WTC11 (cell line): ENCODE results near the gene PPEF1. TPM values are rescaled to one million over a fixed set of nuclear protein-coding genes. Genes with fewer than 3 reads are reported as not detected.

Source experiments
- ATAC-seq: fragments of 200-7000 bp; cut with Tn5 transposase; 2 replicates; pipeline ENCODE4 v1.10.0; 2021; ENCODE audit warnings: mild to moderate bottlenecking, moderate library complexity
- CTCF ChIA-PET: fragments of 300-600 bp; sonication (Branson Sonifier 250); formaldehyde crosslinking; loops from one replicate; lab custom pipeline; 2021; ENCODE audit warnings: antibody characterized with exemption; lab: Charles Lee
- POLR2A ChIA-PET: fragments of 350-600 bp; sonication (Branson Sonifier 250); formaldehyde crosslinking; loops from one replicate; lab custom pipeline; 2021; ENCODE audit warnings: antibody characterized with exemption; lab: Charles Lee
- DNase-seq: peaks from one replicate; pipeline ENCODE4 v3.0.0; 2021; ENCODE audit warnings: low spot score
- H3K27ac Mint-ChIP-seq: 2 replicates; pipeline ENCODE4 v1.8.0; 2021; ENCODE audit warnings: mixed read lengths
- H3K27me3 Mint-ChIP-seq: 2 replicates; pipeline ENCODE4 v1.8.0; 2021; ENCODE audit warnings: low read depth, mild to moderate bottlenecking, moderate library complexity, mixed read lengths
- H3K36me3 Mint-ChIP-seq: 2 replicates; pipeline ENCODE4 v1.8.0; 2021; ENCODE audit warnings: mixed read lengths
- H3K4me1 Mint-ChIP-seq: 2 replicates; pipeline ENCODE4 v1.8.0; 2022; ENCODE audit warnings: mixed read lengths
- H3K4me3 Mint-ChIP-seq: 2 replicates; pipeline ENCODE4 v1.8.0; 2021; ENCODE audit warnings: mild to moderate bottlenecking, moderate library complexity, mixed read lengths
- H3K9me3 Mint-ChIP-seq: 2 replicates; pipeline ENCODE4 v1.8.0; 2021; ENCODE audit warnings: mixed read lengths
- ARID4B ChIP-seq: sonication (generic); formaldehyde crosslinking; IDR thresholded peaks from 2 replicates; pipeline ENCODE4 v1.8.0; 2023; ENCODE audit warnings: missing genetic modification reagents, mild to moderate bottlenecking, borderline replicate concordance
- ATF2 ChIP-seq: sonication (generic); formaldehyde crosslinking; IDR thresholded peaks from 2 replicates; pipeline ENCODE4 v1.8.1; 2022; ENCODE audit warnings: low read depth, missing genetic modification reagents, borderline replicate concordance
- ATF6 ChIP-seq: sonication (generic); formaldehyde crosslinking; IDR thresholded peaks from 2 replicates; pipeline ENCODE4 v1.8.1; 2023; ENCODE audit warnings: mild to moderate bottlenecking, missing genetic modification reagents
- CTCF ChIP-seq: fragments of 200-600 bp; IDR thresholded peaks from 2 replicates; pipeline ENCODE4 v1.8.0; 2022; ENCODE audit warnings: antibody characterized with exemption
- ERG ChIP-seq: fragments of 250-450 bp; sonication (Bioruptor Pico); IDR thresholded peaks from 2 replicates; pipeline ENCODE4 v1.8.0; 2021; ENCODE audit warnings: mild to moderate bottlenecking
- ESRRA ChIP-seq: sonication (generic); formaldehyde crosslinking; IDR thresholded peaks from 2 replicates; pipeline ENCODE4 v1.8.1; 2022; ENCODE audit warnings: mild to moderate bottlenecking, missing genetic modification reagents, borderline replicate concordance
- HMGXB4 ChIP-seq: sonication (generic); formaldehyde crosslinking; IDR thresholded peaks from 2 replicates; pipeline ENCODE4 v1.8.1; 2023; ENCODE audit warnings: mild to moderate bottlenecking, moderate library complexity, missing genetic modification reagents
- JAZF1 ChIP-seq: fragments of 250-450 bp; sonication (Bioruptor Pico); IDR thresholded peaks from 2 replicates; pipeline ENCODE4 v1.9.0; 2021; ENCODE audit warnings: moderate library complexity, mild to moderate bottlenecking, inconsistent platforms
- MXD4 ChIP-seq: fragments of 250-450 bp; sonication (Bioruptor Pico); IDR thresholded peaks from 2 replicates; pipeline ENCODE4 v1.8.0; 2021; ENCODE audit warnings: mild to moderate bottlenecking, moderate library complexity, borderline replicate concordance
- NR1H2 ChIP-seq: sonication (generic); formaldehyde crosslinking; IDR thresholded peaks from 2 replicates; pipeline ENCODE4 v1.9.0; 2021; ENCODE audit warnings: mild to moderate bottlenecking, moderate library complexity, missing genetic modification reagents
- NR3C1 ChIP-seq: sonication (generic); formaldehyde crosslinking; conservative IDR thresholded peaks from 2 replicates; pipeline ENCODE4 v1.8.1; 2023; ENCODE audit warnings: low read depth, mild to moderate bottlenecking, missing genetic modification reagents
- RELA ChIP-seq: sonication (generic); formaldehyde crosslinking; IDR thresholded peaks from 2 replicates; pipeline ENCODE4 v1.8.1; 2022; ENCODE audit warnings: missing genetic modification reagents, mild to moderate bottlenecking, borderline replicate concordance
- SMAD4 ChIP-seq: sonication (generic); formaldehyde crosslinking; IDR thresholded peaks from 2 replicates; pipeline ENCODE4 v1.8.0; 2022; ENCODE audit warnings: mild to moderate bottlenecking, missing genetic modification reagents
- SOX15 ChIP-seq: fragments of 250-450 bp; sonication (Bioruptor Pico); IDR thresholded peaks from 2 replicates; pipeline ENCODE4 v1.9.0; 2021; ENCODE audit warnings: mild to moderate bottlenecking
- STAT6 ChIP-seq: sonication (generic); formaldehyde crosslinking; conservative IDR thresholded peaks from 2 replicates; pipeline ENCODE4 v1.8.1; 2023; ENCODE audit warnings: mild to moderate bottlenecking, low read depth, missing genetic modification reagents, moderate library complexity
- TEAD4 ChIP-seq: sonication (generic); formaldehyde crosslinking; IDR thresholded peaks from 2 replicates; pipeline ENCODE4 v1.8.0; 2022; ENCODE audit warnings: mild to moderate bottlenecking, missing genetic modification reagents
- total RNA-seq: library from RNA; stranded (reverse); gene quantifications from 3 replicates; pipeline ENCODE4 v1.2.3, GENCODE V29; 2021

The PPEF1 gene
- total RNA-seq, 1 experiment from 2014 or later = 0.31 TPM

- Mint-ChIP-seq H3K27ac (no peak overlapping the region), H3K27me3 (peaks cover 8% of the 10 kb centered on the region), H3K36me3 (no peaks in the 10 kb centered on the region)
- no peak for ATAC-seq
- CTCF ChIA-PET = no interaction called here
- no peak for TF ChIP-seq CTCF
- no peak for TF ChIP-seq TEAD4
- TF ChIP-seq RELA = no peak
- TF ChIP-seq ATF2 (CRISPR knock-in tag) = no peak
- no peak for TF ChIP-seq ARID4B (CRISPR knock-in tag)
- TF ChIP-seq ESRRA = no peak
- TF ChIP-seq, all 79 proteins: peak for 0
- no peak for DNase-seq
- Mint-ChIP-seq H3K4me1 (peaks cover 16% of the 10 kb centered on the region), H3K9me3 (no peaks in the 10 kb centered on the region), H3K4me3 (no peak overlapping the region)
- POLR2A ChIA-PET = no interaction called here
Observed at GRCh38 chrX:18789916-18790315, 82.5 kb downstream of the PPEF1 start.

- peaks cover 25% of the 10 kb centered on the region for H3K27me3 Mint-ChIP-seq
- ChIA-PET CTCF (no interaction called here), POLR2A (no interaction called here)
- no peak overlapping the region for H3K4me3 Mint-ChIP-seq
- H3K36me3 Mint-ChIP-seq = no peaks in the 10 kb centered on the region
- ATAC-seq (no peak), DNase-seq (no peak)
- H3K27ac Mint-ChIP-seq = no peak overlapping the region
- peaks cover 16% of the 10 kb centered on the region for H3K4me1 Mint-ChIP-seq
- no peaks in the 10 kb centered on the region for H3K9me3 Mint-ChIP-seq
- TF ChIP-seq MXD4 (CRISPR knock-in tag) = no peak
- TF ChIP-seq STAT6 (CRISPR knock-in tag) = no peak
- no peak for TF ChIP-seq JAZF1 (CRISPR knock-in tag)
- no peak for TF ChIP-seq NR3C1 (CRISPR knock-in tag)
- no peak for TF ChIP-seq SMAD4 (CRISPR knock-in tag)
- TF ChIP-seq ATF6 (CRISPR knock-in tag) = no peak
- no peak for TF ChIP-seq ERG
- TF ChIP-seq NR1H2 = no peak
- TF ChIP-seq HMGXB4 (CRISPR knock-in tag) = no peak
- TF ChIP-seq SOX15 = no peak
Observed at GRCh38 chrX:18792828-18793227, 85.4 kb downstream of the PPEF1 start.
